Measurements from ENCODE around the gene POLG.

GRCh38 chr15:89364341-89364740 is 29.7 kb upstream of the POLG start:
- no peak for TF ChIP-seq CTCF (IDR thresholded peaks at IDR 0.05)
- no peak for TF ChIP-seq EP300 (IDR thresholded peaks at IDR 0.05; ENCODE audit: borderline replicate concordance in 1 of 2, low read depth in 1 of 2, low read length in 1 of 2)
- TF ChIP-seq PBX3 (IDR thresholded peaks at IDR 0.05): no peak
- TF ChIP-seq GATA2 (CRISPR knock-in tag; IDR thresholded peaks at IDR 0.05): no peak
- no peak for TF ChIP-seq TAF1 (IDR thresholded peaks at IDR 0.05; ENCODE audit: borderline replicate concordance, low read depth, low read length)
- no peak for TF ChIP-seq YY1 (IDR thresholded peaks at IDR 0.05; ENCODE audit: low read depth)
- TF ChIP-seq EZH2phosphoT487 (IDR thresholded peaks at IDR 0.05; ENCODE audit: borderline replicate concordance, low read depth): no peak
- no peak for TF ChIP-seq TCF12 (IDR thresholded peaks at IDR 0.05)
- TF ChIP-seq SIN3A (IDR thresholded peaks at IDR 0.05; ENCODE audit: borderline replicate concordance, low read depth, low read length): no peak
- TF ChIP-seq RCOR1 (IDR thresholded peaks at IDR 0.05; ENCODE audit: low read length): no peak
- TF ChIP-seq JUND (IDR thresholded peaks at IDR 0.05): no peak

Data from SK-N-SH (cell line).